Measurements from ENCODE around the gene ANXA6. TPM values are rescaled to one million over a fixed set of nuclear protein-coding genes. Genes with fewer than 3 reads are reported as not detected.

The ANXA6 gene
- total RNA-seq, 1 donor from 2014 or later = 27.7 TPM

GRCh38 chr5:151121095-151121494 is 36.5 kb downstream of the ANXA6 start:
- Mint-ChIP-seq H3K36me3 (ENCODE audit: insufficient read depth) (peaks cover 2% of the 10 kb centered on the region), H3K27ac (no peak overlapping the region), H3K4me1 (ENCODE audit: low read depth) (peaks cover under 1% of the 10 kb centered on the region), H3K4me3 (ENCODE audit: low read depth) (no peak overlapping the region), H3K27me3 (no peaks in the 10 kb centered on the region), H3K9me3 (ENCODE audit: low read depth) (no peaks in the 10 kb centered on the region)
- no peak for DNase-seq (ENCODE audit: low spot score, unreplicated experiment)
- TF ChIP-seq, protein P1, sequence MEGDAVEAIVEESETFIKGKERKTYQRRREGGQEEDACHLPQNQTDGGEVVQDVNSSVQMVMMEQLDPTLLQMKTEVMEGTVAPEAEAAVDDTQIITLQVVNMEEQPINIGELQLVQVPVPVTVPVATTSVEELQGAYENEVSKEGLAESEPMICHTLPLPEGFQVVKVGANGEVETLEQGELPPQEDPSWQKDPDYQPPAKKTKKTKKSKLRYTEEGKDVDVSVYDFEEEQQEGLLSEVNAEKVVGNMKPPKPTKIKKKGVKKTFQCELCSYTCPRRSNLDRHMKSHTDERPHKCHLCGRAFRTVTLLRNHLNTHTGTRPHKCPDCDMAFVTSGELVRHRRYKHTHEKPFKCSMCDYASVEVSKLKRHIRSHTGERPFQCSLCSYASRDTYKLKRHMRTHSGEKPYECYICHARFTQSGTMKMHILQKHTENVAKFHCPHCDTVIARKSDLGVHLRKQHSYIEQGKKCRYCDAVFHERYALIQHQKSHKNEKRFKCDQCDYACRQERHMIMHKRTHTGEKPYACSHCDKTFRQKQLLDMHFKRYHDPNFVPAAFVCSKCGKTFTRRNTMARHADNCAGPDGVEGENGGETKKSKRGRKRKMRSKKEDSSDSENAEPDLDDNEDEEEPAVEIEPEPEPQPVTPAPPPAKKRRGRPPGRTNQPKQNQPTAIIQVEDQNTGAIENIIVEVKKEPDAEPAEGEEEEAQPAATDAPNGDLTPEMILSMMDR (IDR thresholded peaks at IDR 0.05; ENCODE audit: unreplicated experiment) = no peak

DNA sequence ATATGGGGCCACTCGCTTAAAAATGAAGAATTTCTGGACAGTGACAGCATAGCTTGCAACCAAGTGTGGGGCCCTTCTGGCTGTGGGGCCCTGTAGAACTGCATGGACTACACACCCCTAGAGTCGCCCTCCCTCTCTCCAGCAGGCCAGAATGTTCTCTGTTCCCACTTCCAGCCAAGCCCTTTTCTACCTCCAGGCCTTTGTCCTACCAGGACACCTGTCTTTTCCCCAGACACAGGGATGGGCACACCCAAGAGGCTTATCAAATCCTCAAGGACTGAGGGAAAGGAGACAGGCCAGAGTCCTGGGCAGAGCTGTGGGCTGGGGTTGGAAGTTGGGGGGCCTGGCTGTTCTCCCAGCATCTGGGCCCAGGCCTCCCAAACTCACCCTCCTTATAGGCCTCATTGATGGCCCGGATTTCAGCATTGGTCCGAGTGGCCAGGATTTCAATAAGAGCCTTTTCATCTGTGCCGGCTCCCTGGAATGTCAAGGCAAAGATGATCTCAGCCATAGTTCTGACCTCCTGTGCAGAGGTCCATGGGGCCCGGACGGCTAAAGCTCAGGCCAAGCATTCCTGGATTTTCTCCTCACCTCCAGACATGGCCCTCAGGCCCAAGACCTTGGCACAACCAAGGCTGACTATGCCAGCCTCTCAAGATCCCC is 38.5 kb downstream of the ANXA6 start:
- DNase-seq (ENCODE audit: low spot score, unreplicated experiment) = no peak
- H3K27me3 Mint-ChIP-seq = no peaks in the 10 kb centered on the region
- H3K4me1 Mint-ChIP-seq (ENCODE audit: low read depth) = no peaks in the 10 kb centered on the region
- no peak overlapping the region for H3K27ac Mint-ChIP-seq
- no peaks in the 10 kb centered on the region for H3K9me3 Mint-ChIP-seq (ENCODE audit: low read depth)
- TF ChIP-seq, protein P1 (IDR thresholded peaks at IDR 0.05; ENCODE audit: unreplicated experiment) = no peak
- H3K4me3 Mint-ChIP-seq (ENCODE audit: low read depth) = no peak overlapping the region
- H3K36me3 Mint-ChIP-seq (ENCODE audit: insufficient read depth) = peaks cover 2% of the 10 kb centered on the region

DNA sequence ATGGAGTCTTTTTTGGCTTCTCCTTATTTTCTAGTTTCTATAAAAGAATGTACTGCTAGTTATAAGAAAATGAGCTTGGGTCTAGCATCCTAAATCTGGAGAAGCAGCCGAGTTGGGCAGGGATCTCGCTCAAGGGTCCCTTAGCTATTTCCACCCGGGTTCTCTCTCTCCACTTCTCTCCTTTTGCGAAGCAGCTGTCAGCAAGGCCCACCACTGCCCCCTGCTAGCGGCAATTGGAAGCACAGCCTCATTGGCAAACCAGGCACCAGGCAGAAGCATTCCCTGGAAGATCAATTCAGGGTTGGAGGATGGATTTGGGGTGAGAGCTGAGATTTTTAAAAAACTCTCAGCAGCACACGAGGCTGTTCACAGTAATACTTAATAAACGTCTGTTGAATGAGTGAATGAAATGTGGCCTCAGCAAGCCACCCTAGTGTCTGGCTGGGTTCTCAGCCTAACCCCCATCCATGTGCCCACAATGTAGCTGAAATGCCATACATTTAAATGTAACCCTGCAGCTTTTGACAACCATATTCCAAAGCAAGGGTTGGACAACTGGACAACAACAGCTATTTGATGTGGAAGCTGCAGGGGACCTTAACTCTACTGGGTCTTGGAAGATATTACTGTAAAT is 42.2 kb downstream of the ANXA6 start:
- Mint-ChIP-seq H3K27me3 (no peaks in the 10 kb centered on the region), H3K36me3 (ENCODE audit: insufficient read depth) (no peaks in the 10 kb centered on the region), H3K27ac (no peak overlapping the region), H3K4me1 (ENCODE audit: low read depth) (no peaks in the 10 kb centered on the region), H3K9me3 (ENCODE audit: low read depth) (no peaks in the 10 kb centered on the region), H3K4me3 (ENCODE audit: low read depth) (no peak overlapping the region)
- TF ChIP-seq, protein P1 (IDR thresholded peaks at IDR 0.05; ENCODE audit: unreplicated experiment) = peak; percentile 89
- peak; percentile 69 for DNase-seq (ENCODE audit: low spot score, unreplicated experiment)

- TF ChIP-seq, protein P1 (IDR thresholded peaks at IDR 0.05; ENCODE audit: unreplicated experiment) = no peak
- no peak overlapping the region for H3K4me3 Mint-ChIP-seq (ENCODE audit: low read depth)
- H3K27ac Mint-ChIP-seq = no peak overlapping the region
- no peaks in the 10 kb centered on the region for H3K4me1 Mint-ChIP-seq (ENCODE audit: low read depth)
- H3K36me3 Mint-ChIP-seq (ENCODE audit: insufficient read depth) = no peaks in the 10 kb centered on the region
- no peak for DNase-seq (ENCODE audit: low spot score, unreplicated experiment)
- no peaks in the 10 kb centered on the region for H3K9me3 Mint-ChIP-seq (ENCODE audit: low read depth)
- no peaks in the 10 kb centered on the region for H3K27me3 Mint-ChIP-seq
Observed at GRCh38 chr5:151113651-151114050, 43.9 kb downstream of the ANXA6 start.

GRCh38 chr5:151110992-151111391 is 46.6 kb downstream of the ANXA6 start:
- Mint-ChIP-seq H3K9me3 (ENCODE audit: low read depth) (no peaks in the 10 kb centered on the region), H3K27me3 (no peaks in the 10 kb centered on the region), H3K27ac (no peak overlapping the region), H3K36me3 (ENCODE audit: insufficient read depth) (no peaks in the 10 kb centered on the region), H3K4me3 (ENCODE audit: low read depth) (no peak overlapping the region), H3K4me1 (ENCODE audit: low read depth) (peaks cover 3% of the 10 kb centered on the region)
- TF ChIP-seq, protein P1 (IDR thresholded peaks at IDR 0.05; ENCODE audit: unreplicated experiment) = no peak
- no peak for DNase-seq (ENCODE audit: low spot score, unreplicated experiment)
